ENCODE results near the gene TFAP2B.

TFAP2B gene

GRCh38 chr6:50848989-50849795 is 30.5 kb downstream of the TFAP2B start:
- no peak for DNase-seq

- DNase-seq = no peak
Measured at GRCh38 chr6:50849796-50850180, 31.1 kb downstream of the TFAP2B start.

- DNase-seq = peak in 3 of 14 donors; percentile 17 to 48 (median 28)
Measured at GRCh38 chr6:50850223-50851048, 31.8 kb downstream of the TFAP2B start.

DNA sequence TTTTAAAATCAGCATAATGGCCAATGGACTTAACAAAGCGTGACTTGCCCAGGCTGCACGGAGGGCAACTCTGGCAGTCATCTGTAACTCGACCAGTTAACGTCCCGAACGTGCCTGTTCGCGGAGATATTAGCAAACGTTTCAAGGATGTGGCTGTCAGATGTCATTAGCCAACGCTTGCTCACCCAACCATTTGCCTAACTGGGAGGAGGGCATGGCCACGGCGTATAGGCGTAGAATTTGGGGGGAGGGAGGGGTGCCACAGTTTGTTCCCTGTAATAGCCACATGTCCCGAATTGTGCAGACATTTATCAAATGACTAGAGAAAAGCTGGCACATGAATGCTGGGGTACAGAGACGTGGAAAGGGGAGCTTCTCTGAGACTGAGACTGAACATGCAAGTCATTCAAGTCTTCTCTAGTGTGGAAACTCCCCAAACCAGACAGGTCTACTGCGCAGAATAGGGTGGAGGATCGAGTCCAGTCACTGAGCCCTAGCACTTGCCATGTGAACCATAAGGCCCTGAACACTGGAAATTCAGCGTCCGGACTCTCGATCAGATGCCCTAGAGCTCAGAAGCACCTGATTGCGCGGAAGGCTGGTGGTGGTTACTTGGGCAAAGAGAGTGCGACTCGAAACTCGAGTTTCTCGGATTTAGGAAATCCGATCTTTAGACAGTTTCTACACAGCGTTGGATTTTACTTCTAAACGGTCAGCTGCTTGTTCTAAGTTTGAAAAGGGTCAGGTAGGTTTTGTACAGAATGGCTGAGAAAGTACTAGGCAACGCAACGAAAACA is 32.6 kb downstream of the TFAP2B start:
- DNase-seq = no peak

GRCh38 chr6:50853939-50854338 is 35.3 kb downstream of the TFAP2B start:
- no peak for DNase-seq

DNA sequence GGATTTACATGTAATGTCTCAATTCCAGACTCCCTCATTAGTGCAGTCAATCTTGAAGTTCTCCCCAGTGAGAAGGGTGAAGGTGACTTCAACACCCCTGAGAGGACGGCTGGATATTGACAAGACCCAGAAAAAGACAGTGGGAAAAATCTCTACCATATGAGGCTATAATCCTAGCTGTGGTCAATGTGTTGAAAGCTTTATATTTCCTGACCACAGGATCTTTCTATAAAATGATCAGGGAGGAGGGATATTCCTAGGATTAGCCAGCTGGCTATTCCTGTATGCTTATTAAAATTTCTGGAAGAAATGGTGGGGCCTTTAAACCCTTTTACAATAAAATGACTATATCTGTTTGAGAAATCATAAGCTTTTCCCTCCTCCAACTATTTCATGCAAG is 43.0 kb downstream of the TFAP2B start:
- DNase-seq = no peak

- no peak for DNase-seq
Measured at GRCh38 chr6:50862176-50862575, 43.5 kb downstream of the TFAP2B start.

- no peak for DNase-seq
Measured at GRCh38 chr6:50864601-50865000, 45.9 kb downstream of the TFAP2B start.

GRCh38 chr6:50868466-50868865 is 49.8 kb downstream of the TFAP2B start:
- DNase-seq = no peak

GRCh38 chr6:50873167-50873566 is 54.5 kb downstream of the TFAP2B start:
- DNase-seq = no peak

DNA sequence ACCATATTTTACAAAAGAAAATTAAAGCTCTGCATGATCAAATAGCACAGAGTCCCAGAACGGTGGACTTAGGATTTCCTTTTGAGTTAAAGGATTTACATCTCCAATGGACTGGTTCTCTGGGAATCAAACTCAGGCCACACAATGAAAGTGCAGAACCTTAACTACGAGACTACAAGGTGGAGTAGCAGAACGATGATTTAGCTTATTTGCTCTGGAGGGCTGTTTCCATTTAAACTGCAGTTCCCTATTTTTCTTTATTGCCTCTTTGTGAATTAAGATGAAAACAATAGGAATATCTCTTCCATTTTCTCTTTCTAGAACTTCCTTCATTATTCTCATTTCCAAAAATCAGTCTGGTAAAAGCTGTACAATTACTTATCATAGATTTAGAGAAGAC is 65.7 kb downstream of the TFAP2B start:
- no peak for DNase-seq

GRCh38 chr6:50887112-50887511 is 68.4 kb downstream of the TFAP2B start:
- no peak for DNase-seq

- no peak for DNase-seq
Measured at GRCh38 chr6:50889497-50889896, 70.8 kb downstream of the TFAP2B start.

DNA sequence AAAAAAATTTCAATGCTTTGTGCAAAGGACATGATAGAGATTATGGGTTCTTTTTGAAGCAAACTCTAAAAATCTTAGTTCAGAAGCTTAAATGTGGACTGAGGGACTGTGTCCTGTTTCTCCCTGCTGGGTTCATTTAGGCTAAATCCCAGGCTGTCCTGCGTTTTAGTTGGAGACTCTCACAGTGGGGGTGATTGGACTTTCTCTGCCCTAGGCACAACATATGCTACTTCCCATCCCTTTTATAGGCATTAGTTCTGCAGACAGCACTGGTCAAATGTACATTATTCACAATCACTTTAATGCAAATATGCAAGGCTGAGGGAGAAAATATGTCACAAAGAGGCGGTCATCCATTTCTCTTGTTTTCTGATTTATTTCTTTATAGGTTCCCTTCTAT is 71.3 kb downstream of the TFAP2B start:
- no peak for DNase-seq

- no peak for DNase-seq
Measured at GRCh38 chr6:50890579-50890978, 71.9 kb downstream of the TFAP2B start.

DNA sequence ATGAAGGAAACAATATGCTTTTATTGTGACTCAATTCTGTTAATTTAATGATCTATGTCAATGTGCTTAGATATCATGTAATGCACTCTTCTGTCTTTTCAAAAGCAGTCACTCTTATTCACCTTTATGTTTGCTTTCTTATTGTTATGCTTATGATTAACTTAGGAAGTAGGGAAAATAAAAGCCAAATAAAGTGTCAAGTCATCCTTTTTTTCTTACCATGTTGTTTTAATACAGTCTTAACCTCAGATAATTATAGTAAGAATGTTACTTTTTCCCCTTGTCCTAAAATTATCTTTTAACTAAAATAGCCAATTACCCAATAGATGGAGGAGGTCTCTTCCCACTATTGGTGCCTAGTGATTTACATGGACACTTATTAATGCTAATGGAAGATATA is 72.6 kb downstream of the TFAP2B start:
- DNase-seq = no peak

Data from C1 segment of cervical spinal cord (tissue), 14 donors.